Esophagus (tissue), 2 donors: ENCODE measurements around the gene BHMT. TPM values are rescaled to one million over a fixed set of nuclear protein-coding genes. Genes with fewer than 3 reads are reported as not detected.

Experiments
- polyA plus RNA-seq, 2 donors: library from polyadenylated mRNA; stranded (reverse); fragments of 200-250 nt; gene quantifications; one replicate each; pipeline ENCODE4 v1.2.3, GENCODE V29; 2013
- donor health status: healthy with polysubstance abuse.
- donor health status: Bipolar disorder and iron deficiency.

Gene BHMT
- polyA plus RNA-seq, 2 donors: 0.10 to 0.16 TPM

Other genes starting within 250 kb of the BHMT start
- gene ARSB, start 126.5 kb upstream of the BHMT start, polyA plus RNA-seq: 1 to 10 TPM in 1 of 2 donors, under 1 TPM in 1; 0.61 to 1.7 TPM
- gene DMGDH, start 42.1 kb upstream of the BHMT start, polyA plus RNA-seq: under 1 TPM; 0.14 to 0.33 TPM
- gene BHMT2, start 42.0 kb upstream of the BHMT start, polyA plus RNA-seq: 1 to 10 TPM; 3.1 to 4.4 TPM
- gene JMY, start 124.3 kb downstream of the BHMT start, polyA plus RNA-seq: 1 to 10 TPM; 2.3 to 2.5 TPM